ENCODE results near the gene TMEM156. TPM values are rescaled to one million over a fixed set of nuclear protein-coding genes. Genes with fewer than 3 reads are reported as not detected.

Gene TMEM156
- total and polyA plus RNA-seq, 10 of the 15 experiments (the other 5 are each of a cell fraction or from before 2014, with no cell fraction given) = 20.8 to 48.3 (median 32.7) TPM

GRCh38 chr4:38954727-38955126 lies 77.5 kb downstream of the TMEM156 start:
- intact Hi-C loops (cut with micrococcal nuclease; ENCODE audit: unreplicated experiment) = no loop called here
- no TSS peak for BruUV-seq (replicated peaks)
- ChIA-PET RAD21 (ENCODE audit: unreplicated experiment) (interaction anchor here (2.4 kb wide), 1 partner anchor 52 kb away, joined by 6 read pairs; no protein-coding TSS in a partner anchor), POLR2A (no interaction called here), CTCF (interaction anchor here (1.1 kb wide), 1 partner anchor 444 kb away, joined by 3 read pairs; no protein-coding TSS in a partner anchor), SMC1A (ENCODE audit: uncharacterized antibody, unreplicated experiment) (interaction anchor here (0.8 to 1.4 kb wide), 3 partner anchors 11 to 32 kb away, joined by 3 to 7 read pairs (median 3); no protein-coding TSS in a partner anchor)
- H3K79me2 ChIP-seq (ENCODE audit: control insufficient read depth, insufficient read depth, low read length) = no peaks in the 10 kb centered on the region
- DNase-seq (ENCODE audit: low read depth, low spot score) (no peak), ATAC-seq (no peak), FAIRE-seq (no peak)
- no peak overlapping the region for H3K9ac ChIP-seq (ENCODE audit: control insufficient read depth, insufficient read depth, low read length)
- TF ChIP-seq E4F1 (IDR thresholded peaks at IDR 0.05; ENCODE audit: borderline replicate concordance, partially characterized antibody) (no peak), CREM (IDR thresholded peaks at IDR 0.05; ENCODE audit: low read depth) (no peak), KAT2A (conservative IDR thresholded peaks at IDR 0.05; ENCODE audit: control insufficient read depth, low read depth, low read length) (no peak), ZNF24 (IDR thresholded peaks at IDR 0.05) (no peak), MTA2 (IDR thresholded peaks at IDR 0.05; ENCODE audit: low read depth) (no peak), POLR2A (IDR thresholded peaks at IDR 0.05; ENCODE audit: low read depth, low read length) (no peak), PML (IDR thresholded peaks at IDR 0.05; ENCODE audit: low read length) (no peak), NFXL1 (IDR thresholded peaks at IDR 0.05; ENCODE audit: borderline replicate concordance) (no peak), ETV6 (conservative IDR thresholded peaks at IDR 0.05 in 1 of 2, IDR thresholded peaks at IDR 0.05 in 1 of 2; ENCODE audit: borderline replicate concordance in 1 of 2, low read depth in 1 of 2) (no peak)
- TF ChIP-seq, protein P1, sequence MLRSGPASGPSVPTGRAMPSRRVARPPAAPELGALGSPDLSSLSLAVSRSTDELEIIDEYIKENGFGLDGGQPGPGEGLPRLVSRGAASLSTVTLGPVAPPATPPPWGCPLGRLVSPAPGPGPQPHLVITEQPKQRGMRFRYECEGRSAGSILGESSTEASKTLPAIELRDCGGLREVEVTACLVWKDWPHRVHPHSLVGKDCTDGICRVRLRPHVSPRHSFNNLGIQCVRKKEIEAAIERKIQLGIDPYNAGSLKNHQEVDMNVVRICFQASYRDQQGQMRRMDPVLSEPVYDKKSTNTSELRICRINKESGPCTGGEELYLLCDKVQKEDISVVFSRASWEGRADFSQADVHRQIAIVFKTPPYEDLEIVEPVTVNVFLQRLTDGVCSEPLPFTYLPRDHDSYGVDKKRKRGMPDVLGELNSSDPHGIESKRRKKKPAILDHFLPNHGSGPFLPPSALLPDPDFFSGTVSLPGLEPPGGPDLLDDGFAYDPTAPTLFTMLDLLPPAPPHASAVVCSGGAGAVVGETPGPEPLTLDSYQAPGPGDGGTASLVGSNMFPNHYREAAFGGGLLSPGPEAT (IDR thresholded peaks at IDR 0.05; ENCODE audit: low read depth) = no peak
- H3K4me1 ChIP-seq (ENCODE audit: control insufficient read depth, insufficient read depth, low read length) = peaks cover 6% of the 10 kb centered on the region; the same call in 1 of the 2 replicates
- in situ Hi-C loops (cut with MboI) = no loop called here
- no peaks in the 10 kb centered on the region for H4K20me1 ChIP-seq (ENCODE audit: control insufficient read depth, insufficient read depth)
- no peaks in the 10 kb centered on the region for H3K36me3 ChIP-seq (ENCODE audit: control insufficient read depth in 2 of 2, insufficient read depth in 2 of 2, low read length in 1 of 2)
- no peak overlapping the region for H3K27ac ChIP-seq (ENCODE audit: control insufficient read depth, insufficient read depth)
- no peak overlapping the region for H3K4me2 ChIP-seq (ENCODE audit: control insufficient read depth, insufficient read depth)
- H3K4me3 ChIP-seq = no peak overlapping the region
- H3K9me3 ChIP-seq (replicated peaks; ENCODE audit: control insufficient read depth, insufficient read depth, low read length) = no peaks in the 10 kb centered on the region; the same call in 1 of the 3 replicates
- no peaks in the 10 kb centered on the region for H3K27me3 ChIP-seq (replicated peaks in 1 of 2; ENCODE audit: control insufficient read depth in 2 of 2, insufficient read depth in 2 of 2, low read length in 1 of 2)
- no peak overlapping the region for H2AFZ ChIP-seq (ENCODE audit: control insufficient read depth, low read depth, low read length)

All from GM12878 (cell line).